ENCODE data around the gene NEK4.
A peak's percentile ranks its signal among the peaks of the same experiment; 100 is the strongest.

Gene NEK4

GRCh38 chr3:52693071-52693470, 77.7 kb downstream of the NEK4 start:
- DNase-seq (ENCODE audit: insufficient read length, low spot score) (no peak), FAIRE-seq (no peak)
- no peak for TF ChIP-seq CTCF (IDR thresholded peaks at IDR 0.05; ENCODE audit: insufficient read depth, missing control alignments)

- FAIRE-seq = no peak
Measured at GRCh38 chr3:52690560-52690959, 80.2 kb downstream of the NEK4 start.

GRCh38 chr3:52689151-52689550, 81.6 kb downstream of the NEK4 start:
- TF ChIP-seq CTCF (IDR thresholded peaks at IDR 0.05; ENCODE audit: insufficient read depth, missing control alignments) = no peak
- no peak for DNase-seq (ENCODE audit: insufficient read length, low spot score)
- FAIRE-seq = no peak

More at GRCh38 chr3:52690560-52690959, 80.2 kb downstream of the NEK4 start:
- no peak for TF ChIP-seq CTCF (IDR thresholded peaks at IDR 0.05; ENCODE audit: insufficient read depth, missing control alignments)
- no peak for DNase-seq (ENCODE audit: insufficient read length, low spot score)

GRCh38 chr3:52688266-52688665, 82.5 kb downstream of the NEK4 start:
- FAIRE-seq (no peak), DNase-seq (ENCODE audit: insufficient read length, low spot score) (no peak)
- no peak for TF ChIP-seq CTCF (IDR thresholded peaks at IDR 0.05; ENCODE audit: insufficient read depth, missing control alignments)

- no peak for TF ChIP-seq CTCF (IDR thresholded peaks at IDR 0.05; ENCODE audit: insufficient read depth, missing control alignments)
- DNase-seq (ENCODE audit: insufficient read length, low spot score) (peak; percentile 80), FAIRE-seq (no peak)
Measured at GRCh38 chr3:52685709-52686691, 84.7 kb downstream of the NEK4 start, which contains the start of the genes GNL3 and PBRM1. Gene GNL3, plus strand, starts transcription at chr3:52686032. Its CDS starts 61 bp downstream, at chr3:52686093. Gene PBRM1, minus strand, starts transcription at chr3:52685913.

GRCh38 chr3:52685285-52685708, 85.4 kb downstream of the NEK4 start:
- no peak for TF ChIP-seq CTCF (IDR thresholded peaks at IDR 0.05; ENCODE audit: insufficient read depth, missing control alignments)
- peak; percentile 73 for DNase-seq (ENCODE audit: insufficient read length, low spot score)
- no peak for FAIRE-seq

GRCh38 chr3:52684184-52684583, 86.6 kb downstream of the NEK4 start:
- DNase-seq (ENCODE audit: insufficient read length, low spot score) = no peak
- no peak for FAIRE-seq
- TF ChIP-seq CTCF (IDR thresholded peaks at IDR 0.05; ENCODE audit: insufficient read depth, missing control alignments) = no peak

All from D721Med (cell line).